Stimulated activated CD4-positive, alpha-beta T cell treated with anti-CD3 and anti-CD28 coated beads, Interleukin-2, amount 100 ng/mL, for 48 hours (primary cell): ENCODE measurements around the gene MYZAP.

Experiments used
- DNase-seq, 2 donors: peaks; one replicate each; pipeline ENCODE4 v3.0.0-alpha.2; 2020

The MYZAP gene

GRCh38 chr15:57631386-57632110 is 39.8 kb downstream of the MYZAP start:
- no peak for DNase-seq

GRCh38 chr15:57634290-57634689 is 42.6 kb downstream of the MYZAP start:
- DNase-seq, result no peak

GRCh38 chr15:57635300-57635909 is 43.7 kb downstream of the MYZAP start:
- DNase-seq, result no peak

GRCh38 chr15:57637846-57638245 is 46.1 kb downstream of the MYZAP start:
- DNase-seq, result no peak

- no peak for DNase-seq
Observed at GRCh38 chr15:57639306-57639705, 47.6 kb downstream of the MYZAP start.

GRCh38 chr15:57640930-57641682 is 49.4 kb downstream of the MYZAP start:
- no peak for DNase-seq

- no peak for DNase-seq
Observed at GRCh38 chr15:57643826-57644225, 52.1 kb downstream of the MYZAP start.

GRCh38 chr15:57646087-57646486 is 54.4 kb downstream of the MYZAP start:
- DNase-seq, result no peak

GRCh38 chr15:57647071-57647790 is 55.5 kb downstream of the MYZAP start:
- no peak for DNase-seq

- no peak for DNase-seq
Observed at GRCh38 chr15:57647791-57648130, 56.1 kb downstream of the MYZAP start.

- no peak for DNase-seq
Observed at GRCh38 chr15:57649138-57649537, 57.4 kb downstream of the MYZAP start.

- no peak for DNase-seq
Observed at GRCh38 chr15:57651445-57651844, 59.7 kb downstream of the MYZAP start.

GRCh38 chr15:57652481-57652880 is 60.8 kb downstream of the MYZAP start:
- no peak for DNase-seq

- no peak for DNase-seq
Observed at GRCh38 chr15:57654153-57654852, 62.6 kb downstream of the MYZAP start.

GRCh38 chr15:57655053-57655452 is 63.3 kb downstream of the MYZAP start:
- DNase-seq, result no peak

GRCh38 chr15:57655809-57656208 is 64.1 kb downstream of the MYZAP start:
- DNase-seq, result no peak

GRCh38 chr15:57656434-57656833 is 64.7 kb downstream of the MYZAP start:
- no peak for DNase-seq

GRCh38 chr15:57657619-57658018 is 65.9 kb downstream of the MYZAP start:
- DNase-seq, result no peak

GRCh38 chr15:57662091-57662744 is 70.5 kb downstream of the MYZAP start:
- no peak for DNase-seq

- DNase-seq, result no peak
Observed at GRCh38 chr15:57662802-57663201, 71.1 kb downstream of the MYZAP start.

- no peak for DNase-seq
Observed at GRCh38 chr15:57663262-57663661, 71.6 kb downstream of the MYZAP start.

- no peak for DNase-seq
Observed at GRCh38 chr15:57665194-57665593, 73.5 kb downstream of the MYZAP start.
